Tibial nerve (tissue), 4 donors: Measurements from ENCODE around the gene LIN7A.

Experiments used
- CTCF ChIP-seq, 5 experiments: fragments of 200-600 bp in 3 of 5; fragments of 450-650 bp in 2 of 5; sonication (generic) in 3 of 5; IDR thresholded peaks; one replicate each; pipeline ENCODE4 v1.5.1; 2016 to 2019; ENCODE audit warnings: antibody characterized with exemption in 5 of 5, mild to moderate bottlenecking in 3 of 5, moderate library complexity in 2 of 5
- EP300 ChIP-seq, 2 donors: sonication (generic); formaldehyde crosslinking; IDR thresholded peaks; one replicate each; pipeline ENCODE4 v1.6.1; 2017; ENCODE audit warnings: antibody characterized with exemption in 2 of 2, mild to moderate bottlenecking in 1 of 2

- no peak for TF ChIP-seq CTCF (IDR thresholded peaks at IDR 0.05)
- no peak for TF ChIP-seq EP300 (IDR thresholded peaks at IDR 0.05)
These were observed 93.8 kb downstream of the LIN7A start for GRCh38 chr12:80843969-80844368.
